ENCODE results near the gene FAM171A1. TPM values are rescaled to one million over a fixed set of nuclear protein-coding genes. Genes with fewer than 3 reads are reported as not detected.

Gene FAM171A1
- polyA plus RNA-seq, 2 donors = 2.3 to 4.5 TPM

- Histone ChIP-seq H3K9me3 (ENCODE audit: control insufficient read depth in 2 of 2, insufficient read depth in 1 of 2, low read depth in 1 of 2, low read length in 1 of 2) (no peaks in the 10 kb centered on the region), H3K4me3 (ENCODE audit: low read depth in 1 of 2, low read length in 2 of 2) (no peak overlapping the region), H3K27me3 (ENCODE audit: control insufficient read depth in 1 of 2, insufficient read depth in 2 of 2, low read length in 2 of 2) (no peaks in the 10 kb centered on the region), H3K4me1 (ENCODE audit: control insufficient read depth in 2 of 2, insufficient read depth in 2 of 2, low read length in 1 of 2) (no peaks in the 10 kb centered on the region), H3K36me3 (ENCODE audit: control insufficient read depth in 2 of 2, insufficient read depth in 2 of 2, low read length in 1 of 2) (no peaks in the 10 kb centered on the region), H3K27ac (ENCODE audit: low read depth in 2 of 2, low read length in 1 of 2) (no peak overlapping the region)
- 58 to 59% methylated on average over 2 of the region's 2 CpGs for WGBS, 2 donors
These were observed 170.5 kb downstream of the FAM171A1 start for GRCh38 chr10:15200626-15201025.

GRCh38 chr10:15197911-15198310, 173.2 kb downstream of the FAM171A1 start:
- WGBS, 2 donors = 90% methylated on average over 4 of the region's 4 CpGs

GRCh38 chr10:15197276-15197675, 173.8 kb downstream of the FAM171A1 start:
- Histone ChIP-seq H3K4me1 (ENCODE audit: control insufficient read depth in 2 of 2, insufficient read depth in 2 of 2, low read length in 1 of 2) (no peaks in the 10 kb centered on the region), H3K36me3 (ENCODE audit: control insufficient read depth in 2 of 2, insufficient read depth in 2 of 2, low read length in 1 of 2) (no peaks in the 10 kb centered on the region), H3K4me3 (ENCODE audit: low read depth in 1 of 2, low read length in 2 of 2) (no peak overlapping the region), H3K27ac (ENCODE audit: low read depth in 2 of 2, low read length in 1 of 2) (no peak overlapping the region), H3K9me3 (ENCODE audit: control insufficient read depth in 2 of 2, insufficient read depth in 1 of 2, low read depth in 1 of 2, low read length in 1 of 2) (no peaks in the 10 kb centered on the region), H3K27me3 (ENCODE audit: control insufficient read depth in 1 of 2, insufficient read depth in 2 of 2, low read length in 2 of 2) (no peaks in the 10 kb centered on the region)
- WGBS, 2 donors = 58 to 73% methylated on average over 2 of the region's 2 CpGs

More at GRCh38 chr10:15197911-15198310, 173.2 kb downstream of the FAM171A1 start:
- Histone ChIP-seq H3K27ac (ENCODE audit: low read depth in 2 of 2, low read length in 1 of 2) (no peak overlapping the region), H3K4me3 (ENCODE audit: low read depth in 1 of 2, low read length in 2 of 2) (no peak overlapping the region), H3K9me3 (ENCODE audit: control insufficient read depth in 2 of 2, insufficient read depth in 1 of 2, low read depth in 1 of 2, low read length in 1 of 2) (no peaks in the 10 kb centered on the region), H3K4me1 (ENCODE audit: control insufficient read depth in 2 of 2, insufficient read depth in 2 of 2, low read length in 1 of 2) (no peaks in the 10 kb centered on the region), H3K36me3 (ENCODE audit: control insufficient read depth in 2 of 2, insufficient read depth in 2 of 2, low read length in 1 of 2) (no peaks in the 10 kb centered on the region), H3K27me3 (ENCODE audit: control insufficient read depth in 1 of 2, insufficient read depth in 2 of 2, low read length in 2 of 2) (no peaks in the 10 kb centered on the region)

- H3K9me3 ChIP-seq (ENCODE audit: control insufficient read depth in 2 of 2, insufficient read depth in 1 of 2, low read depth in 1 of 2, low read length in 1 of 2) = no peaks in the 10 kb centered on the region
- H3K36me3 ChIP-seq (ENCODE audit: control insufficient read depth in 2 of 2, insufficient read depth in 2 of 2, low read length in 1 of 2) = no peaks in the 10 kb centered on the region
- no peak overlapping the region for H3K27ac ChIP-seq (ENCODE audit: low read depth in 2 of 2, low read length in 1 of 2)
- H3K4me3 ChIP-seq (ENCODE audit: low read depth in 1 of 2, low read length in 2 of 2) = no peak overlapping the region
- no peaks in the 10 kb centered on the region for H3K4me1 ChIP-seq (ENCODE audit: control insufficient read depth in 2 of 2, insufficient read depth in 2 of 2, low read length in 1 of 2)
- WGBS, 2 donors = 68 to 81% methylated on average over 12 of the region's 12 CpGs
- H3K27me3 ChIP-seq (ENCODE audit: control insufficient read depth in 1 of 2, insufficient read depth in 2 of 2, low read length in 2 of 2) = no peaks in the 10 kb centered on the region
These were observed 174.9 kb downstream of the FAM171A1 start for GRCh38 chr10:15196021-15196834.

- H3K27me3 ChIP-seq (ENCODE audit: control insufficient read depth in 1 of 2, insufficient read depth in 2 of 2, low read length in 2 of 2) = no peaks in the 10 kb centered on the region
- no peaks in the 10 kb centered on the region for H3K36me3 ChIP-seq (ENCODE audit: control insufficient read depth in 2 of 2, insufficient read depth in 2 of 2, low read length in 1 of 2)
- peaks cover 0 to 2% of the 10 kb centered on the region in 2 donors for H3K4me1 ChIP-seq (ENCODE audit: control insufficient read depth in 2 of 2, insufficient read depth in 2 of 2, low read length in 1 of 2)
- H3K27ac ChIP-seq (ENCODE audit: low read depth in 2 of 2, low read length in 1 of 2) = no peak overlapping the region
- 87 to 90% methylated on average over 11 of the region's 11 CpGs for WGBS, 2 donors
- no peak overlapping the region for H3K4me3 ChIP-seq (ENCODE audit: low read depth in 1 of 2, low read length in 2 of 2)
- no peaks in the 10 kb centered on the region for H3K9me3 ChIP-seq (ENCODE audit: control insufficient read depth in 2 of 2, insufficient read depth in 1 of 2, low read depth in 1 of 2, low read length in 1 of 2)
These were observed 181.8 kb downstream of the FAM171A1 start for GRCh38 chr10:15189133-15189885.

- Histone ChIP-seq H3K36me3 (ENCODE audit: control insufficient read depth in 2 of 2, insufficient read depth in 2 of 2, low read length in 1 of 2) (no peaks in the 10 kb centered on the region), H3K4me3 (ENCODE audit: low read depth in 1 of 2, low read length in 2 of 2) (no peak overlapping the region), H3K27ac (ENCODE audit: low read depth in 2 of 2, low read length in 1 of 2) (no peak overlapping the region), H3K27me3 (ENCODE audit: control insufficient read depth in 1 of 2, insufficient read depth in 2 of 2, low read length in 2 of 2) (no peaks in the 10 kb centered on the region), H3K4me1 (ENCODE audit: control insufficient read depth in 2 of 2, insufficient read depth in 2 of 2, low read length in 1 of 2) (peaks cover 0 to 2% of the 10 kb centered on the region in 2 donors), H3K9me3 (ENCODE audit: control insufficient read depth in 2 of 2, insufficient read depth in 1 of 2, low read depth in 1 of 2, low read length in 1 of 2) (no peaks in the 10 kb centered on the region)
- WGBS, 2 donors = 83 to 90% methylated on average over 5 of the region's 5 CpGs
These were observed 182.5 kb downstream of the FAM171A1 start for GRCh38 chr10:15188603-15189002.

GRCh38 chr10:15183689-15184481, 187.2 kb downstream of the FAM171A1 start:
- no peak overlapping the region for H3K27ac ChIP-seq (ENCODE audit: low read depth in 2 of 2, low read length in 1 of 2)
- 82 to 87% methylated on average over 11 of the region's 11 CpGs for WGBS, 2 donors

GRCh38 chr10:15182540-15183207, 188.4 kb downstream of the FAM171A1 start:
- H3K36me3 ChIP-seq (ENCODE audit: control insufficient read depth in 2 of 2, insufficient read depth in 2 of 2, low read length in 1 of 2) = no peaks in the 10 kb centered on the region
- H3K27me3 ChIP-seq (ENCODE audit: control insufficient read depth in 1 of 2, insufficient read depth in 2 of 2, low read length in 2 of 2) = no peaks in the 10 kb centered on the region
- no peak overlapping the region for H3K4me3 ChIP-seq (ENCODE audit: low read depth in 1 of 2, low read length in 2 of 2)
- H3K27ac ChIP-seq (ENCODE audit: low read depth in 2 of 2, low read length in 1 of 2) = no peak overlapping the region
- H3K9me3 ChIP-seq (ENCODE audit: control insufficient read depth in 2 of 2, insufficient read depth in 1 of 2, low read depth in 1 of 2, low read length in 1 of 2) = no peaks in the 10 kb centered on the region
- 66 to 69% methylated on average over 8 of the region's 8 CpGs for WGBS, 2 donors
- H3K4me1 ChIP-seq (ENCODE audit: control insufficient read depth in 2 of 2, insufficient read depth in 2 of 2, low read length in 1 of 2) = peaks cover 0 to 2% of the 10 kb centered on the region in 2 donors

More at GRCh38 chr10:15183689-15184481, 187.2 kb downstream of the FAM171A1 start:
- H3K4me1 ChIP-seq (ENCODE audit: control insufficient read depth in 2 of 2, insufficient read depth in 2 of 2, low read length in 1 of 2) = peaks cover 0 to 2% of the 10 kb centered on the region in 2 donors
- no peak overlapping the region for H3K4me3 ChIP-seq (ENCODE audit: low read depth in 1 of 2, low read length in 2 of 2)
- H3K36me3 ChIP-seq (ENCODE audit: control insufficient read depth in 2 of 2, insufficient read depth in 2 of 2, low read length in 1 of 2) = no peaks in the 10 kb centered on the region
- no peaks in the 10 kb centered on the region for H3K9me3 ChIP-seq (ENCODE audit: control insufficient read depth in 2 of 2, insufficient read depth in 1 of 2, low read depth in 1 of 2, low read length in 1 of 2)
- no peaks in the 10 kb centered on the region for H3K27me3 ChIP-seq (ENCODE audit: control insufficient read depth in 1 of 2, insufficient read depth in 2 of 2, low read length in 2 of 2)

Data from esophagus (tissue), 2 donors.